ENCODE data around the gene PPP2R3A.
A peak's percentile ranks its signal among the peaks of the same experiment; 100 is the strongest.
"Not testable (repeated sequence)": the region's sequence is repeated elsewhere in the genome, so short reads cannot be mapped to it uniquely, and the experiment has no call there.

PPP2R3A gene

DNA sequence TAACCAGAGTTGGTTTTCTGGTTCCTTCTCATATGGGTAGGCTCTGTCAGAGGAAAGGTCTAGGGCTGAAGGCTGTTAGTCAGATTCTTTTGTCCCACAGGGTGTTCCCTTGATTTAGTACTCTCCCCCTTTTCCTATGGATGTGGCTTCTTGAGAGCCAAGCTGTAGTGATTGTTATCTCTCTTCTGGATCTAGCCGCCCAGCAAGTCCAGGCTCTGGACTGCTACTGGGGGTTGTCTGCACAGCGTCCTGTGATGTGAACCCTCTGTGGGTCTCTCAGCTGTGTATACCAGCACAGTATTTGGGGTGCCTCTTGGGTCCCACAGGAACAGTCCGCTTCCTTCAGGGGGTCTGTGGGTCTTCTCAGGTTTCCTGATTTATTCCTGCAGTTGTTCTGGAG lies 70.8 kb downstream of the PPP2R3A start:
- DNase-seq (ENCODE audit: low read depth), result no peak

GRCh38 chr3:136038668-136039067 lies 73.1 kb downstream of the PPP2R3A start:
- no peak for DNase-seq (ENCODE audit: low read depth)

GRCh38 chr3:136042608-136043221 lies 77.2 kb downstream of the PPP2R3A start:
- DNase-seq (ENCODE audit: low read depth), result no peak

DNA sequence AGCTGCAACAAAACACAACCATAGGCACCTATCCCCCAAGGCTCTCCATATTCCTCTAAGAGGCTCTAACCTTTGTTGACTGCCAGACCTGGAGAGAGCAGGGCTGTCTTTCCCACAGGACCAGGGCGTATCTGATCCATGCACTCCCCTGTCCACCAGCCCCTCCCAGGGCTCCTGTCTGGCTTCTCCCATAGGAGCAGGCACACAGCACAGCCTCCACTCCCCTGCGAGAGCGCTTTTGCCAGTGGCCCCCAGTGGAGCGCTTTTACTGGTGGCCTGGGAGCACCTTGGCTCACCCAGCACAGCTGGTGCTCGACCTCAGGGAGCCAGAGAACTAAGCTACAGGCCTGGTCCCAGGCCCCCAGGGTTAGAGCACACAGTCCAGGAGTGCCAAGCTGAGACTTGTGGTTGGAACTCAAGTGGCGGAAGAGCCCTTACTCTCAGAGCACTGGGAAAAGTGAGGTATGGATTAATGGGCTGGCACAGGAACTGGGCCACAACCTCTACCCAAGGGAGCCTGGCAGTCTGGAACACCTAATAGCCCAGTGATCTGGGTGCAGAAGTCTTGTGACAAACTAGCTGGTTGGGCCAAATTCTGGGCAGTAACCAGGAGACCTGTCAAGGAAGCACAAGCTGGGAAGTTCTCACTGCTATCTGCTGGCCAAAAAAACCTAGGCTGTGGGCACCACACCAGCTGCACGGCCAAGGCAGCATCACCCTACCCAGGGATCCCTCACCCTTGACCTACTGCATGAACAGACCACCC lies 79.6 kb downstream of the PPP2R3A start:
- DNase-seq (ENCODE audit: low read depth), result no peak

GRCh38 chr3:136048068-136048467 lies 82.5 kb downstream of the PPP2R3A start:
- DNase-seq (ENCODE audit: low read depth), result no peak

DNA sequence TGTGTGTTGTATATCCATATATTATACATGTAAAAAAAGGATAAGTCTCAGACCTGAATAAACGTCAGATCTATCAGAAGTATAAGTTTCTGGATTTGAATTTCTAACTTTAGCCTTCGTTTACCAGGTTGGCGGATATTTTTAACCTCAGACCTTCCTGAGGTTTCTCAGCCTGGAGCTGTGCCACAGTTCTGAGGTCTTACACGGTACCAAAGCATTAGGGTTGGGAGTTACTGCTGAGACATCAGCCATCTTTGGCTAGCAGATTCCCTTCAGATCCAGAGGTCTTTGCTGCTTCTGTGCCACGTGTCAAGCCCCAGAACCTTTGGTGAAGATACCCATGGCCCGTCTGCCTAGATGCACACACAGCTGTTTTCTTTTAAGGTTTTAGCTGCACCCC lies 84.7 kb downstream of the PPP2R3A start:
- no peak for DNase-seq (ENCODE audit: low read depth)

GRCh38 chr3:136055491-136055890 lies 90.0 kb downstream of the PPP2R3A start:
- no peak for DNase-seq (ENCODE audit: low read depth)

DNA sequence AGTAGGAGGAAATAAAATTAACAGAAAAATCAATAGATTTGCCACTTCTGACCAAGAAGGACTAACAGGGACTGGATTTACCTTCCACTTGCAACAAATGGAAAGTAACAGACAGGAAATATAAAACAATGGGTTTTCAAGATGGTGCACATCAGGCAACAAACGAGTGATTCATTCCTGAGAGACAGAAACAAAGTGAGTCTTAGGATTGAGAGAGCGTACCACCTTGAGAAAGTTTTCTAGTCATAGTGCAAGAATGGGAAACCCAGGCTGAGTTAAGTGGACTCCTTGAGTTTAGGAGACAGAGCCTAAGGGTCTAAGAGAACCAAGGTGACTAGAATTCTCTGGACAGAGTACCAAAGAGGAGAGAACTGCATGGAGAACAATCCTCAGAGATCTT lies 101.7 kb downstream of the PPP2R3A start:
- DNase-seq (ENCODE audit: low read depth), result no peak

DNA sequence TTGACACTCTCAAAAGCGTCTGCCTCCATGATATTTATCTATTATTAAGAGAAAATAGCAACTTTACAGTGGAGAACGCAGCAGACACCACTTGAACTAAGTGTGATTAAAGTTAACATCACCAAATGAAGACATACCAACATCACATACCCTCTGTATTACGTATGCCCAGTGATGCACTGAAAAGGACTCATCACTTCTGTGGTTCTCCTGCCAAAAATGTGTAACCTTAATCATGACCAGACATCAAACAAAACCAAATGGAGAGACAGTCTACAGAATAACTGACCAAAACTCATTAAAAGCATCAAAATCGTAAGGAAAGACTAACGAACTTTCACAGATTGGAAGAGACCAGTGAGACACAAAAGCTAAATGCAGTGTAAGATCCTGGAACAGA lies 103.2 kb downstream of the PPP2R3A start:
- DNase-seq (ENCODE audit: low read depth), result no peak

GRCh38 chr3:136069933-136070332 lies 104.4 kb downstream of the PPP2R3A start:
- no peak for DNase-seq (ENCODE audit: low read depth)

- no peak for DNase-seq (ENCODE audit: low read depth)
These were observed 104.8 kb downstream of the PPP2R3A start for GRCh38 chr3:136070334-136070733.

GRCh38 chr3:136070953-136071949 lies 105.7 kb downstream of the PPP2R3A start:
- DNase-seq (ENCODE audit: low read depth), result no peak

DNA sequence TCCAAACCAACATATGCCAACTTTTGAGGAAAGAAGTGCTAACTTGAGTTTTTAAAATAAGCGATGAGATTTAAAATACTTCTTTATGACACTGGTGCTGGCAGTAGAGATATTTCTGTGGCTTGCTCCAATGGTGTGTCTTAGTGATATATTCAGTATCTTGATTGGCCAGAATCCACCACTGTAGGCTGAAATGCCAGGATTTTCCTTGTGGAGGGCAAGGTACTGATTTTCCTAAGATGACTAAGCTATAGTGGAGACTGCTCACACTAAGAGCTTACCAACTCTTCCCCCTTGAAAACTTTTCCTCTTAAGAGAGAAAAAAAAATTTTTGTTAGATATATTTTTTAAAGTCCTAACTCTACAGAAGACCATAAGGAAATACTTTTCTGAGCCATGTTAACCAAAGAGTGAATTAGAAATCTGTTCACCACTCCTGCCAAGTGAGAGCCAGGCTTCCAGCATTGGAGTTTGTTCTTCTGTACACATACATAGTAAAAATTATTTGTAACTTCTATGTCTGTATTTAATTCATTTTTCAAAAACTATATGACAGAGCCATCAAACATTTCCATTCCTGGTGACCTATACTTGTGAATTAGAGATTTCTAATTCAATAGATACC lies 109.1 kb downstream of the PPP2R3A start:
- DNase-seq (ENCODE audit: low read depth), result no peak

- peak; percentile 63 for DNase-seq (ENCODE audit: low read depth)
These were observed 109.8 kb downstream of the PPP2R3A start for GRCh38 chr3:136075218-136075808.

DNA sequence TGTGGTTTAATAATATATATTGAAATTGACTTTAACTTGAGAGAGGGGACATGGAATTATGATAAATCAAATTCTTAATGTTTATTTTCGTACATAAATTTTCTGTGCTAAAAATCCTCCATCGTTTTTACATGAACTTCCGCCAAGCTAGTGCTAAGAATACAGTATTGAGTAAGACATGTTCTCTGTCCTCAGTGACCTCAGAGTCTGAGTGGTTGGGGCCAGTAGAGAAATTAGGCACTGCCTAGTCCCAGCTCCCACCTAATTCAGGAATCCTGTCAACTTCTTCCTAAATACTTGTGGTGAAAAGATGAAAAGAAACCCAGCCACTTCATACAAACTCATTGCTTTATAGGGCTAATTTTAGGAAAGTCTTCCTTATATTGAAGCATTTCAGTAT lies 110.3 kb downstream of the PPP2R3A start:
- no peak for DNase-seq (ENCODE audit: low read depth)

DNA sequence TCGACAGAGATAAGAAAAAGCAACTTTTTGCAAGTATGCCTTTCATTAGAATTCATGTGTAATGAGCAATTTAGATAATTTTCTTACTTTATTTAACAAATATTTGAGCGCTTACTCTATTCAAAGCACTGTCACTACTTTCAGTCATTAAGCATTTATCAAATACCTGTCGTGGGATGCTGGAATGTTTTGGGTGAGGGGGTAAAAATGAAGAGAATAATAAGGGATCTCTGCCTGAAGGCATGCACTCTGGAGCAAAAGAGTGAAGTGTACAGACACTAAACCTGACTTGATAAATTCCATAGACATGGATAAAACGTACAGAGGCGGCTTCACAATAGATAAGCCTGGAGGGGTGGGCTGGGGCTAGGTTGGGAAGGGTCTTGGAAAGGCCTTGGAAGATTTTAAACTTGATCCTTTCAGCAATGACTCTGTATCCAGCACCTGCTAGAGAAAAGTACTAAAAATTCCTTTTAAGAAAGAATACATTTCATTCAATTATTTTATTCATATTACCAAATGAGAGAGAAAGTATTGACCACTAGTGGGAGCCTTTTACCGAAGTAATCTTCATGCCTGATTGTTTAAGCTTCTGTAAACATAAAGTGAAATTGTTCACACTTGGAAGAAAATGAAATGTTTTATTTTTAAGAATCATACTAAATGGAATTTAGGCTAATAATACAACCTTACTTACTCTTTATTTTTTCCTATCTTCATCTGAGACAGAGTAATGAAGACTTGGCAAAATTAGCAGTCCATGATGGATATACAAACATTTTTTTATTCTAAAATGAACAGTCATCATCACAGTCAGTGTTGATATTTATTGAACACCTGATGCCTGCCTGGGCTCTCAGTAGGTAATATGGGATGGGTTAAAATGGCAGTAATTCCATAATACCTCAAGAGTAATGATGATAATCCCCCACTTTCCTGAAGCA lies 113.2 kb downstream of the PPP2R3A start:
- DNase-seq (ENCODE audit: low read depth), result no peak

GRCh38 chr3:136083641-136084382 lies 118.3 kb downstream of the PPP2R3A start:
- not testable (repeated sequence) for DNase-seq (ENCODE audit: low read depth)

GRCh38 chr3:136085067-136085466 lies 119.5 kb downstream of the PPP2R3A start:
- DNase-seq (ENCODE audit: low read depth), result not testable (repeated sequence)

DNA sequence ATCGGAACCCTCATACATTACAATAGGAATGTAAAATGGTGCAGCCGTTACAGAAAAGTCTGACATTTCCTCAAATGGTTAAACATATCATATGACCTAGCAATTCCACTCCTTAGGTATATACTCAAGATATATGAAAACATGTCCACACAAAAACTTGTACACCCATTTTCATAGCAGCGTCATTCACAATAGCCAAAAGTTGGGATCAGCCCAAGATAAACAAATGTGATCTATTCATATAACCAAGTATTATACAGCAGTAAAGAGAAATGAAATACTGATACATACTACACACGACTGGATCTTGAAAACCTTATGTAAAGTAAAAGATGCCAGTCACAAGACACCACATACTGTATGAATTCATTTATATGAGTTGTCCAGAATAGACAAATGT lies 128.2 kb downstream of the PPP2R3A start:
- no peak for DNase-seq (ENCODE audit: low read depth)

- DNase-seq (ENCODE audit: low read depth), result no peak
These were observed 139.5 kb downstream of the PPP2R3A start for GRCh38 chr3:136105044-136105443.

Measured in T follicular helper cell (primary cell).